HepG2 (cell line): ENCODE results near the gene IL1RL1. TPM values are rescaled to one million over a fixed set of nuclear protein-coding genes. Genes with fewer than 3 reads are reported as not detected.

Source experiments
- EZH2 ChIP-seq: conservative IDR thresholded peaks from 2 replicates; pipeline ENCODE4 v1.6.1; 2012; ENCODE audit warnings: mild to moderate bottlenecking, low read depth, low read length, moderate library complexity
- HIVEP1 ChIP-seq: sonication (generic); formaldehyde crosslinking; IDR thresholded peaks from 2 replicates; pipeline ENCODE4 v1.4.0; 2020; ENCODE audit warnings: mild to moderate bottlenecking, missing genetic modification reagents
- HMG20A ChIP-seq: IDR thresholded peaks from 2 replicates; pipeline ENCODE4 v1.6.1; 2016; ENCODE audit warnings: borderline replicate concordance
- MBD4 ChIP-seq: IDR thresholded peaks from 2 replicates; pipeline ENCODE4 v1.6.1; 2012; ENCODE audit warnings: low read length, inconsistent platforms, borderline replicate concordance
- NCOA1 ChIP-seq: sonication (generic); formaldehyde crosslinking; IDR thresholded peaks from 2 replicates; pipeline ENCODE4 v1.9.0; 2021; ENCODE audit warnings: missing genetic modification reagents
- NKX3-1 ChIP-seq: sonication (generic); formaldehyde crosslinking; IDR thresholded peaks from 2 replicates; pipeline ENCODE4 v1.5.0; 2020; ENCODE audit warnings: missing genetic modification reagents
- RBM39 ChIP-seq: fragments of 200-400 bp; formaldehyde crosslinking; IDR thresholded peaks from one replicate; pipeline ENCODE4 v1.6.1; 2018; ENCODE audit warnings: antibody characterized with exemption, mild to moderate bottlenecking, low read depth, low read length; ENCODE audit not compliant: poor library complexity, severe bottlenecking
- STAT5B ChIP-seq: sonication (generic); formaldehyde crosslinking; IDR thresholded peaks from 2 replicates; pipeline ENCODE4 v1.4.0; 2020; ENCODE audit warnings: missing genetic modification reagents
- ZNF274 ChIP-seq: sonication (generic); formaldehyde crosslinking; IDR thresholded peaks from 2 replicates; pipeline ENCODE4 v1.5.1; 2020; ENCODE audit warnings: mild to moderate bottlenecking, missing genetic modification reagents
- ZNF556 ChIP-seq: sonication (generic); formaldehyde crosslinking; IDR thresholded peaks from 2 replicates; pipeline ENCODE4 v1.4.0; 2020; ENCODE audit warnings: mild to moderate bottlenecking, missing genetic modification reagents, borderline replicate concordance
- ZNF629 ChIP-seq: sonication (generic); formaldehyde crosslinking; conservative IDR thresholded peaks from 2 replicates; pipeline ENCODE4 v1.5.0; 2020; ENCODE audit warnings: missing genetic modification reagents
- ZNF7 ChIP-seq: IDR thresholded peaks from 2 replicates; pipeline ENCODE4 v1.6.1; 2016; ENCODE audit warnings: missing biosample characterization, missing genetic modification reagents
- ZNF780A ChIP-seq: sonication (generic); formaldehyde crosslinking; IDR thresholded peaks from 2 replicates; pipeline ENCODE4 v1.8.0; 2022; ENCODE audit warnings: mild to moderate bottlenecking, missing genetic modification reagents, moderate library complexity
- ZNF839 ChIP-seq: sonication (generic); formaldehyde crosslinking; IDR thresholded peaks from 2 replicates; pipeline ENCODE4 v1.4.0; 2020; ENCODE audit warnings: missing genetic modification reagents, mild to moderate bottlenecking, borderline replicate concordance
- polyA plus RNA-seq, 8 experiments: library from polyadenylated mRNA; depleted of rRNA in 3 of 8; stranded (reverse) in 7 of 8; unstranded in 1 of 8; fragments of >200 nt; fragmentation: Illumina TruSeq in 4 of 8; extraction: Trizol in 4 of 8; gene quantifications; 2 replicates each; pipeline versions ENCODE4 v1.2.1 to v1.2.3, GENCODE V29; 2011 to 2016; ENCODE audit warnings: low read depth in 4 of 8, missing spikeins in 1 of 8, mixed read lengths in 1 of 8; ENCODE audit not compliant: insufficient read depth in 1 of 8
- total RNA-seq, 5 experiments: library from RNA; depleted of rRNA; stranded (reverse); fragments of >200 nt; fragmentation: Illumina TruSeq; extraction: Trizol; gene quantifications; 2 replicates each; pipeline ENCODE4 v1.2.3, GENCODE V29; 2016; ENCODE audit warnings: low read depth in 1 of 5
- TF ChIP-seq, protein P1 (sequence below): sonication (generic); formaldehyde crosslinking; IDR thresholded peaks from 2 replicates; pipeline ENCODE4 v1.5.1; 2020; ENCODE audit warnings: mild to moderate bottlenecking, missing genetic modification reagents
- TF ChIP-seq, protein P2 (sequence below): sonication (generic); formaldehyde crosslinking; IDR thresholded peaks from 2 replicates; pipeline ENCODE4 v1.4.0; 2020; ENCODE audit warnings: mild to moderate bottlenecking, missing genetic modification reagents
- TF ChIP-seq, protein P3 (sequence below): sonication (generic); formaldehyde crosslinking; IDR thresholded peaks from 2 replicates; pipeline ENCODE4 v1.8.0; 2022; ENCODE audit warnings: mild to moderate bottlenecking, missing genetic modification reagents; ENCODE audit not compliant: insufficient replicate concordance
- TF ChIP-seq, protein P4 (sequence below): sonication (generic); formaldehyde crosslinking; IDR thresholded peaks from 2 replicates; pipeline ENCODE4 v1.4.0; 2020; ENCODE audit warnings: missing genetic modification reagents, borderline replicate concordance

The IL1RL1 gene
- total and polyA plus RNA-seq, 2 of the 13 experiments (the other 11 are each of a cell fraction or from before 2014, with no cell fraction given), result 0.02 to 0.03 TPM

DNA sequence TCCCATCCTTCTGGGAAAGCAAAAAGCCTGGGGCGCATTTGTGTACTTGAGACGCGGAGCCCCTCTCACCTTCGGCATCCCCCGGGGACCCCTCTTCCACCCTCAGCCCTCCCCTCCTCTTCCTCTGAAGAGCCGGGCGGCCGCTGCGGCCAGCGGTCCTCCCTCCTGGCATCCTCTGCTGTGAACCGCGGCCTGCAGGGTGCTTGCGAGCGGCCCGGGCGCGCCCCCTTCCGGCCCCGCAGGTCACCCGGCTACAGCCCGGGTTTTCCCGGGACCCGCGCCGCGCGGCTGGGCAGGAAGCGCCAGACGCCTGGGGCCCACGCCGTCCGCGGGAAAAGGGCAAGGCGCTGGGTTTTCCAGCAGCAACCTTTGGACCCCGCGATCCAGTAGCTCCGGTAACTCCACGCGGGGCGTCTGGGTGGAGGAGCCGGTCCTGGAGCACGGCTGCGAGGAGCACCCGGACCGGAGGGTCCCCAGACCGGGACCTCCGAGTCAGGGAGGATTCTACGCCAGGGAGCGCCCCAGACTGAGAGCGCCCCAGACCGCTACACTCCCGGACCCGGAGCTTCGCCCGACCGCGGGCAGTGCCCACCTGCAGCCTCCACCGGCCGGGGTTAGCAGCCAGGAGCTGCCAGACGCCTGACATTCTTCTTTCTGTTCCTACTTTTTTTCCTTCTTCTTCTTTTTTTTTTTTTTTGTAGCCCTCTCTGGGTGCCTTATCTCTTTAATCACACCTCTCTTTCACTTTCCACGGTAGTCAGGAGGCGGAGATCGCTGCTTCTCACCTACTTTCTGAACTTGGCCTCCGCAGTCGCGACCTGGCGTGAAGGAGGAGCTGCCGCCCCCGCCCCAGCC lies 44.4 kb downstream of the IL1RL1 start, which contains the start of gene IL18R1 (continued):
- TF ChIP-seq NKX3-1 (CRISPR knock-in tag) (peak; percentile 45; the same call in 1 of the 2 replicates), ZNF839 (CRISPR knock-in tag) (0 out of 2 replicates have a peak, but pooled peaks have one; percentile 22), HIVEP1 (peak; percentile 54; the same call in 1 of the 2 replicates), NCOA1 (CRISPR knock-in tag) (peak; percentile 39; the same call in 1 of the 2 replicates), MBD4 (no peak), HMG20A (no peak), ZNF780A (CRISPR knock-in tag) (no peak), ZNF629 (0 out of 2 replicates have a peak, but pooled peaks have one; percentile 10), ZNF274 (CRISPR knock-in tag) (peak; percentile 85; the same call in 1 of the 2 replicates), ZNF7 (no peak), RBM39 (peak; percentile 75), ZNF556 (CRISPR knock-in tag) (0 out of 2 replicates have a peak, but pooled peaks have one; percentile 71), STAT5B (CRISPR knock-in tag) (no peak), EZH2 (peak; percentile 81; the same call in 1 of the 2 replicates)
- TF ChIP-seq, protein P1, sequence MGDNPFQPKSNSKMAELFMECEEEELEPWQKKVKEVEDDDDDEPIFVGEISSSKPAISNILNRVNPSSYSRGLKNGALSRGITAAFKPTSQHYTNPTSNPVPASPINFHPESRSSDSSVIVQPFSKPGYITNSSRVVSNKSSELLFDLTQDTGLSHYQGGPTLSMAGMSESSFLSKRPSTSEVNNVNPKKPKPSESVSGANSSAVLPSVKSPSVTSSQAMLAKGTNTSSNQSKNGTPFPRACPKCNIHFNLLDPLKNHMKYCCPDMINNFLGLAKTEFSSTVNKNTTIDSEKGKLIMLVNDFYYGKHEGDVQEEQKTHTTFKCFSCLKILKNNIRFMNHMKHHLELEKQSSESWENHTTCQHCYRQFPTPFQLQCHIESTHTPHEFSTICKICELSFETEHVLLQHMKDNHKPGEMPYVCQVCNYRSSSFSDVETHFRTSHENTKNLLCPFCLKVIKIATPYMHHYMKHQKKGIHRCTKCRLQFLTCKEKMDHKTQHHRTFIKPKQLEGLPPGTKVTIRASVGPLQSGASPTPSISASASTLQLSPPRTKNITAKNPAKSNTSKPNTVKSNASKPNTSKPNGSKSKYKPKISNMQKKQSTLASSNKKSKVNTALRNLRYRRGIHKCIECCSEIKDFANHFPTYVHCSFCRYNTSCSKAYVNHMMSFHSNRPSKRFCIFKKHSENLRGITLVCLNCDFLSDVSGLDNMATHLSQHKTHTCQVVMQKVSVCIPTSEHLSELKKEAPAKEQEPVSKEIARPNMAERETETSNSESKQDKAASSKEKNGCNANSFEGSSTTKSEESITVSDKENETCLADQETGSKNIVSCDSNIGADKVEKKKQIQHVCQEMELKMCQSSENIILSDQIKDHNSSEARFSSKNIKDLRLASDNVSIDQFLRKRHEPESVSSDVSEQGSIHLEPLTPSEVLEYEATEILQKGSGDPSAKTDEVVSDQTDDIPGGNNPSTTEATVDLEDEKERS (CRISPR knock-in tag), result no peak
- TF ChIP-seq, protein P2, sequence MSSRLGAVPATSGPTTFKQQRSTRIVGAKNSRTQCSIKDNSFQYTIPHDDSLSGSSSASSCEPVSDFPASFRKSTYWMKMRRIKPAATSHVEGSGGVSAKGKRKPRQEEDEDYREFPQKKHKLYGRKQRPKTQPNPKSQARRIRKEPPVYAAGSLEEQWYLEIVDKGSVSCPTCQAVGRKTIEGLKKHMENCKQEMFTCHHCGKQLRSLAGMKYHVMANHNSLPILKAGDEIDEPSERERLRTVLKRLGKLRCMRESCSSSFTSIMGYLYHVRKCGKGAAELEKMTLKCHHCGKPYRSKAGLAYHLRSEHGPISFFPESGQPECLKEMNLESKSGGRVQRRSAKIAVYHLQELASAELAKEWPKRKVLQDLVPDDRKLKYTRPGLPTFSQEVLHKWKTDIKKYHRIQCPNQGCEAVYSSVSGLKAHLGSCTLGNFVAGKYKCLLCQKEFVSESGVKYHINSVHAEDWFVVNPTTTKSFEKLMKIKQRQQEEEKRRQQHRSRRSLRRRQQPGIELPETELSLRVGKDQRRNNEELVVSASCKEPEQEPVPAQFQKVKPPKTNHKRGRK (CRISPR knock-in tag), result no peak; the same call in none of the 2 replicates
- TF ChIP-seq, protein P3, sequence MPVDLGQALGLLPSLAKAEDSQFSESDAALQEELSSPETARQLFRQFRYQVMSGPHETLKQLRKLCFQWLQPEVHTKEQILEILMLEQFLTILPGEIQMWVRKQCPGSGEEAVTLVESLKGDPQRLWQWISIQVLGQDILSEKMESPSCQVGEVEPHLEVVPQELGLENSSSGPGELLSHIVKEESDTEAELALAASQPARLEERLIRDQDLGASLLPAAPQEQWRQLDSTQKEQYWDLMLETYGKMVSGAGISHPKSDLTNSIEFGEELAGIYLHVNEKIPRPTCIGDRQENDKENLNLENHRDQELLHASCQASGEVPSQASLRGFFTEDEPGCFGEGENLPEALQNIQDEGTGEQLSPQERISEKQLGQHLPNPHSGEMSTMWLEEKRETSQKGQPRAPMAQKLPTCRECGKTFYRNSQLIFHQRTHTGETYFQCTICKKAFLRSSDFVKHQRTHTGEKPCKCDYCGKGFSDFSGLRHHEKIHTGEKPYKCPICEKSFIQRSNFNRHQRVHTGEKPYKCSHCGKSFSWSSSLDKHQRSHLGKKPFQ (CRISPR knock-in tag), result peak; percentile 18
- TF ChIP-seq, protein P4, sequence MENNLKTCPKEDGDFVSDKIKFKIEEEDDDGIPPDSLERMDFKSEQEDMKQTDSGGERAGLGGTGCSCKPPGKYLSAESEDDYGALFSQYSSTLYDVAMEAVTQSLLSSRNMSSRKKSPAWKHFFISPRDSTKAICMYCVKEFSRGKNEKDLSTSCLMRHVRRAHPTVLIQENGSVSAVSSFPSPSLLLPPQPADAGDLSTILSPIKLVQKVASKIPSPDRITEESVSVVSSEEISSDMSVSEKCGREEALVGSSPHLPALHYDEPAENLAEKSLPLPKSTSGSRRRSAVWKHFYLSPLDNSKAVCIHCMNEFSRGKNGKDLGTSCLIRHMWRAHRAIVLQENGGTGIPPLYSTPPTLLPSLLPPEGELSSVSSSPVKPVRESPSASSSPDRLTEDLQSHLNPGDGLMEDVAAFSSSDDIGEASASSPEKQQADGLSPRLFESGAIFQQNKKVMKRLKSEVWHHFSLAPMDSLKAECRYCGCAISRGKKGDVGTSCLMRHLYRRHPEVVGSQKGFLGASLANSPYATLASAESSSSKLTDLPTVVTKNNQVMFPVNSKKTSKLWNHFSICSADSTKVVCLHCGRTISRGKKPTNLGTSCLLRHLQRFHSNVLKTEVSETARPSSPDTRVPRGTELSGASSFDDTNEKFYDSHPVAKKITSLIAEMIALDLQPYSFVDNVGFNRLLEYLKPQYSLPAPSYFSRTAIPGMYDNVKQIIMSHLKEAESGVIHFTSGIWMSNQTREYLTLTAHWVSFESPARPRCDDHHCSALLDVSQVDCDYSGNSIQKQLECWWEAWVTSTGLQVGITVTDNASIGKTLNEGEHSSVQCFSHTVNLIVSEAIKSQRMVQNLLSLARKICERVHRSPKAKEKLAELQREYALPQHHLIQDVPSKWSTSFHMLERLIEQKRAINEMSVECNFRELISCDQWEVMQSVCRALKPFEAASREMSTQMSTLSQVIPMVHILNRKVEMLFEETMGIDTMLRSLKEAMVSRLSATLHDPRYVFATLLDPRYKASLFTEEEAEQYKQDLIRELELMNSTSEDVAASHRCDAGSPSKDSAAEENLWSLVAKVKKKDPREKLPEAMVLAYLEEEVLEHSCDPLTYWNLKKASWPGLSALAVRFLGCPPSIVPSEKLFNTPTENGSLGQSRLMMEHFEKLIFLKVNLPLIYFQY (CRISPR knock-in tag), result peak; percentile 77; the same call in 1 of the 2 replicates
